Peyer's patch (tissue), 4 donors: ENCODE results near the gene STK32B.

Experiments
- POLR2A ChIP-seq, 2 donors: fragments of 450-650 bp; IDR thresholded peaks; one replicate each; pipeline ENCODE4 v1.5.1; 2017; ENCODE audit warnings: antibody characterized with exemption in 2 of 2, mild to moderate bottlenecking in 2 of 2, moderate library complexity in 2 of 2
- TF ChIP-seq, protein P1 (sequence below), 6 experiments: fragments of 450-650 bp in 4 of 6; fragments of 200-600 bp in 2 of 6; sonication (generic) in 1 of 6; IDR thresholded peaks; one replicate each; pipeline ENCODE4 v1.5.1; 2017 to 2019; ENCODE audit warnings: antibody characterized with exemption in 6 of 6, mild to moderate bottlenecking in 3 of 6, moderate library complexity in 1 of 6

DNA sequence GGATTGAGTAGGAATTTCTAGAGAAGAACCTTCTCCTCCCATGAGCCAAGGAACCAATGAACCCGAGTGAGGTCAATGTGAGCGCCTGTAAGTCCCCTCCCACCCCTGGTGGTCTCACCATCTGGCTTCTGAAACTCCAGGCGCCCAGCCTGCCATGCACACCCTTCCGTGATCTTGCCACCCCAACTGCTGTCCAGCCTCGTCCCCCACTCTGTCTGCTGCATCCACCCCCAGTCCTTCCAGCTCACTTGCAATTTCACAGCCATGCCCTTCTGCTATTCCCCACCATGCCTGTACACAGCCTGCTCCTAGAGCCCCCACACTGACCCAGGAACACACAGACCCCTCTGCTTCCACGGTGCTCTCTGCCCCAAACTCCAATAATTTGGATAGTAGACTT, 323.7 kb downstream of the STK32B start:
- TF ChIP-seq, protein P1, sequence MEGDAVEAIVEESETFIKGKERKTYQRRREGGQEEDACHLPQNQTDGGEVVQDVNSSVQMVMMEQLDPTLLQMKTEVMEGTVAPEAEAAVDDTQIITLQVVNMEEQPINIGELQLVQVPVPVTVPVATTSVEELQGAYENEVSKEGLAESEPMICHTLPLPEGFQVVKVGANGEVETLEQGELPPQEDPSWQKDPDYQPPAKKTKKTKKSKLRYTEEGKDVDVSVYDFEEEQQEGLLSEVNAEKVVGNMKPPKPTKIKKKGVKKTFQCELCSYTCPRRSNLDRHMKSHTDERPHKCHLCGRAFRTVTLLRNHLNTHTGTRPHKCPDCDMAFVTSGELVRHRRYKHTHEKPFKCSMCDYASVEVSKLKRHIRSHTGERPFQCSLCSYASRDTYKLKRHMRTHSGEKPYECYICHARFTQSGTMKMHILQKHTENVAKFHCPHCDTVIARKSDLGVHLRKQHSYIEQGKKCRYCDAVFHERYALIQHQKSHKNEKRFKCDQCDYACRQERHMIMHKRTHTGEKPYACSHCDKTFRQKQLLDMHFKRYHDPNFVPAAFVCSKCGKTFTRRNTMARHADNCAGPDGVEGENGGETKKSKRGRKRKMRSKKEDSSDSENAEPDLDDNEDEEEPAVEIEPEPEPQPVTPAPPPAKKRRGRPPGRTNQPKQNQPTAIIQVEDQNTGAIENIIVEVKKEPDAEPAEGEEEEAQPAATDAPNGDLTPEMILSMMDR (IDR thresholded peaks at IDR 0.05): no peak
- TF ChIP-seq POLR2A (IDR thresholded peaks at IDR 0.05): no peak
